Panc1 (cell line): ENCODE results near the gene BCAP29. TPM values are rescaled to one million over a fixed set of nuclear protein-coding genes. Genes with fewer than 3 reads are reported as not detected.

Experiments
- ATAC-seq: fragments of 200-7000 bp; cut with Tn5 transposase; 2 replicates; pipeline ENCODE4 v1.9.1; 2020; ENCODE audit warnings: mild to moderate bottlenecking, moderate library complexity
- BruUV-seq: library from RNA; stranded (reverse); fragments of 400-500 nt; replicated peaks from 2 replicates; lab custom pipeline; 2021; lab: Mats Ljungman, UMichigan
- CTCF ChIA-PET: fragments of 300-600 bp; sonication (Branson Sonifier 250); formaldehyde crosslinking; loops from one replicate; lab custom pipeline; 2022; ENCODE audit warnings: antibody characterized with exemption; lab: Charles Lee
- POLR2A ChIA-PET: fragments of 300-600 bp; sonication (Branson Sonifier 250); formaldehyde crosslinking; loops from one replicate; lab custom pipeline; 2022; ENCODE audit warnings: antibody characterized with exemption; lab: Charles Lee
- DNase-seq: peaks from one replicate; pipeline ENCODE4 v3.0.0-alpha.2; 2010; ENCODE audit warnings: low read depth, low spot score
- H3K27ac ChIP-seq: 2 replicates; pipeline ENCODE4 v1.5.1; 2011; ENCODE audit warnings: mild to moderate bottlenecking, low read length, inconsistent platforms
- H3K27me3 ChIP-seq: fragments of 200-500 bp; sonication (Bioruptor generic); 2 replicates; pipeline ENCODE4 v1.6.0; 2014; ENCODE audit warnings: low read length, inconsistent platforms; ENCODE audit not compliant: control insufficient read depth, insufficient read depth
- H3K36me3 ChIP-seq: fragments of 200-500 bp; sonication (Bioruptor generic); 2 replicates; pipeline ENCODE4 v1.5.1; 2014; ENCODE audit warnings: inconsistent platforms, mild to moderate bottlenecking, low read length, moderate library complexity; ENCODE audit not compliant: control insufficient read depth, insufficient read depth
- H3K4me1 ChIP-seq: 2 replicates; pipeline ENCODE4 v1.5.1; 2011; ENCODE audit warnings: inconsistent platforms, mild to moderate bottlenecking, low read length, moderate library complexity; ENCODE audit not compliant: control insufficient read depth, insufficient read depth
- H3K4me3 ChIP-seq, 2 experiments: 2 replicates each; pipeline ENCODE4 v1.5.1; 2011 to 2012; ENCODE audit warnings: low read depth in 2 of 2, low read length in 2 of 2, mild to moderate bottlenecking in 2 of 2, inconsistent platforms in 1 of 2, moderate library complexity in 1 of 2
- H3K9me3 ChIP-seq: fragments of 200-500 bp; sonication (Bioruptor generic); 2 replicates; pipeline ENCODE4 v1.5.1; 2014; ENCODE audit warnings: low read depth, mild to moderate bottlenecking, inconsistent platforms, low read length, moderate library complexity; ENCODE audit not compliant: control insufficient read depth, insufficient read depth
- CTCF ChIP-seq: fragments of 450-650 bp; IDR thresholded peaks from 2 replicates; pipeline ENCODE4 v1.5.1; 2017; ENCODE audit warnings: mild to moderate bottlenecking
- POLR2AphosphoS5 ChIP-seq: IDR thresholded peaks from 2 replicates; pipeline ENCODE4 v1.6.1; 2012; ENCODE audit warnings: mild to moderate bottlenecking, low read depth, low read length, moderate library complexity
- REST ChIP-seq, 2 experiments: IDR thresholded peaks; 2 replicates each; pipeline ENCODE4 v1.6.1; 2011 to 2012; ENCODE audit warnings: low read depth in 2 of 2, control low read depth in 1 of 2, low read length in 1 of 2, mild to moderate bottlenecking in 1 of 2, moderate library complexity in 1 of 2; ENCODE audit not compliant: insufficient read depth in 1 of 2
- SIN3A ChIP-seq: IDR thresholded peaks from 2 replicates; pipeline ENCODE4 v1.6.1; 2012; ENCODE audit warnings: low read depth, mild to moderate bottlenecking, low read length, moderate library complexity, borderline replicate concordance; ENCODE audit not compliant: insufficient read depth
- TCF7L2 ChIP-seq: IDR thresholded peaks from 2 replicates; pipeline ENCODE4 v1.6.1; 2011; ENCODE audit warnings: mild to moderate bottlenecking, low read depth, low read length, inconsistent platforms
- in situ Hi-C: cut with HindIII; loops from 2 replicates; pipeline ENCODE4 v1.10.0; 2016; ENCODE audit warnings: low sequenced_read_pairs, low pct_unique_long_range_greater_than_20kb
- intact Hi-C: fragments of 100-400 bp; cut with micrococcal nuclease; formaldehyde crosslinking; loops from one replicate; pipeline ENCODE4 v1.10.0; 2022; ENCODE audit not compliant: unreplicated experiment
- total RNA-seq: library from RNA; stranded (reverse); gene quantifications from one replicate; pipeline ENCODE4 v1.2.1, GENCODE V29; 2021; ENCODE audit not compliant: unreplicated experiment

The BCAP29 gene
- total RNA-seq, 1 experiment from 2014 or later, result 71.7 TPM

- Histone ChIP-seq H3K27ac (no peak overlapping the region), H3K9me3 (no peaks in the 10 kb centered on the region), H3K4me1 (peaks cover 4% of the 10 kb centered on the region; the same call in 1 of the 2 replicates), H3K4me3 (peak overlapping the region; percentile 44 to 46), H3K36me3 (no peaks in the 10 kb centered on the region), H3K27me3 (peaks cover 42% of the 10 kb centered on the region)
- TF ChIP-seq TCF7L2 (no peak), CTCF (no peak), POLR2AphosphoS5 (no peak), SIN3A (no peak), REST (IDR thresholded peaks at IDR 0.05; ENCODE audit: insufficient read depth in 1 of 2, low read depth in 2 of 2, low read length in 1 of 2) (no peak)
- DNase-seq, result no peak
- intact Hi-C loops, result no loop called here
- BruUV-seq, result no TSS peak
- ChIA-PET POLR2A (no interaction called here), CTCF (interaction anchor here (0.5 kb wide), 1 partner anchor 61 kb away, joined by 3 read pairs; no protein-coding TSS in a partner anchor)
- in situ Hi-C loops, result no loop called here
- peak; percentile 73 for ATAC-seq
These were observed 81.9 kb downstream of the BCAP29 start for GRCh38 chr7:107661865-107662379.

GRCh38 chr7:107663196-107663595, 83.2 kb downstream of the BCAP29 start:
- BruUV-seq, result no TSS peak
- Histone ChIP-seq H3K27ac (no peak overlapping the region), H3K4me3 (no peak overlapping the region), H3K4me1 (peaks cover 4% of the 10 kb centered on the region; the same call in 1 of the 2 replicates), H3K36me3 (no peaks in the 10 kb centered on the region), H3K27me3 (peaks cover 41% of the 10 kb centered on the region), H3K9me3 (no peaks in the 10 kb centered on the region)
- TF ChIP-seq SIN3A (no peak), POLR2AphosphoS5 (no peak), REST (IDR thresholded peaks at IDR 0.05; ENCODE audit: insufficient read depth in 1 of 2, low read depth in 2 of 2, low read length in 1 of 2) (no peak), CTCF (no peak), TCF7L2 (no peak)
- ChIA-PET CTCF (no interaction called here), POLR2A (interaction anchor here (0.6 kb wide), 1 partner anchor 65 kb away, joined by 3 read pairs; no protein-coding TSS in a partner anchor)
- in situ Hi-C loops, result no loop called here
- intact Hi-C loops, result no loop called here
- ATAC-seq, result no peak
- DNase-seq, result no peak
